RWPE1 (cell line): ENCODE results near the gene TUSC2.

ENCODE experiments used
- CTCF ChIA-PET: fragments of 350-600 bp; sonication (Branson Sonifier 250); formaldehyde crosslinking; extraction: SDS; loops from one replicate; lab custom pipeline; 2021; lab: Yijun Ruan, JAX
- POLR2A ChIA-PET: fragments of 400-600 bp; formaldehyde crosslinking; extraction: SDS; loops from one replicate; lab custom pipeline; 2020; ENCODE audit warnings: antibody characterized with exemption; ENCODE audit not compliant: low non-redundant PET; lab: Yijun Ruan, JAX
- DNase-seq: peaks from one replicate; pipeline ENCODE4 v3.0.0; 2012; ENCODE audit warnings: low spot score
- H3K27ac ChIP-seq: fragments of 450-650 bp; 2 replicates; pipeline ENCODE4 v1.5.1; 2017
- CTCF ChIP-seq: fragments of 450-650 bp; conservative IDR thresholded peaks from 2 replicates; pipeline ENCODE4 v1.5.1; 2017; ENCODE audit warnings: low read depth, mild to moderate bottlenecking

TUSC2 gene

GRCh38 chr3:50294089-50294488, 33.9 kb downstream of the TUSC2 start:
- TF ChIP-seq CTCF, result no peak
- ChIA-PET CTCF (no interaction called here), POLR2A (interaction anchor here (0.6 kb wide), 1 partner anchor 32 kb away, joined by 3 read pairs; no protein-coding TSS in a partner anchor)
- DNase-seq, result no peak
- H3K27ac ChIP-seq, result peak overlapping the region; percentile 93

GRCh38 chr3:50293079-50293801, 34.8 kb downstream of the TUSC2 start:
- DNase-seq, result no peak
- POLR2A ChIA-PET, result no interaction called here
- CTCF ChIA-PET, result no interaction called here
- TF ChIP-seq CTCF, result no peak
- peak overlapping the region; percentile 93 for H3K27ac ChIP-seq

- ChIA-PET CTCF (interaction anchor here (1.1 kb wide), 1 partner anchor 32 kb away, joined by 4 read pairs; no protein-coding TSS in a partner anchor), POLR2A (no interaction called here)
- H3K27ac ChIP-seq, result peak within 1 kb of the TSS; percentile 93
- peak; percentile 74 for DNase-seq
- no peak for TF ChIP-seq CTCF
Measured at GRCh38 chr3:50292159-50293078, 35.6 kb downstream of the TUSC2 start, which contains the start of gene IFRD2. Gene IFRD2, minus strand, starts transcription at chr3:50292429. Its CDS starts 155 bp downstream, at chr3:50292274.

- no peak for TF ChIP-seq CTCF
- ChIA-PET CTCF (no interaction called here), POLR2A (no interaction called here)
- no peak for DNase-seq
- H3K27ac ChIP-seq, result peak overlapping the region; percentile 93
Measured at GRCh38 chr3:50290161-50290641, 37.8 kb downstream of the TUSC2 start.

GRCh38 chr3:50289130-50289529, 38.9 kb downstream of the TUSC2 start:
- ChIA-PET POLR2A (no interaction called here), CTCF (no interaction called here)
- TF ChIP-seq CTCF, result no peak

GRCh38 chr3:50288387-50289007, 39.5 kb downstream of the TUSC2 start:
- ChIA-PET POLR2A (no interaction called here), CTCF (interaction anchor here (0.6 kb wide), 1 partner anchor 52 kb away, joined by 3 read pairs; the partner anchor contains the start of gene RASSF1)
- peak overlapping the region; percentile 93; the same call in 1 of the 2 replicates for H3K27ac ChIP-seq
- no peak for DNase-seq
- TF ChIP-seq CTCF, result no peak

More at GRCh38 chr3:50289130-50289529, 38.9 kb downstream of the TUSC2 start:
- no peak for DNase-seq
- peak overlapping the region; percentile 93 for H3K27ac ChIP-seq
